K562 (cell line): ENCODE measurements around the gene CFL1. TPM values are rescaled to one million over a fixed set of nuclear protein-coding genes. Genes with fewer than 3 reads are reported as not detected.

Source experiments
- ATAC-seq: fragments of 200-7000 bp; cut with Tn5 transposase; 3 replicates; pipeline ENCODE4 v1.9.1; 2020; ENCODE audit warnings: moderate library complexity
- BruUV-seq: library from RNA; stranded (reverse); fragments of 400-500 nt; replicated peaks from 2 replicates; lab custom pipeline; 2021; lab: Mats Ljungman, UMichigan
- CTCF ChIA-PET: fragments of 300-600 bp; formaldehyde crosslinking; extraction: SDS; loops from one replicate; lab custom pipeline; 2021; ENCODE audit warnings: low intra/inter-chr PET ratio; lab: Yijun Ruan, JAX
- POLR2A ChIA-PET: fragments of 300-600, 350-650 bp; sonication (Branson Sonifier 250); formaldehyde crosslinking; extraction: SDS; loops from one replicate; lab custom pipeline; 2021; ENCODE audit warnings: antibody characterized with exemption, inconsistent platforms; lab: Yijun Ruan, JAX
- DNase-seq, 4 experiments: peaks; one replicate each; pipeline versions ENCODE4 v3.0.0 to v3.0.0-alpha.2; 2011 to 2018; ENCODE audit warnings: low spot score in 3 of 4, mixed read lengths in 3 of 4; ENCODE audit errors: extremely low read depth in 1 of 4
- FAIRE-seq: peaks from 2 replicates; lab custom pipeline; 2011; peaks lifted over from hg19 to GRCh38; lab: Jason Lieb, UNC
- H2AFZ ChIP-seq: 2 replicates; pipeline ENCODE4 v1.6.0; 2011; ENCODE audit warnings: low read depth, low read length, control low read depth, inconsistent platforms
- H3K27ac ChIP-seq: fragments of 200-600 bp; 3 replicates; pipeline ENCODE4 v1.8.0; 2011; ENCODE audit warnings: low read depth, mild to moderate bottlenecking, control low read depth, inconsistent platforms, low read length, moderate library complexity, mixed read lengths; ENCODE audit errors: extremely low read depth
- H3K27me3 ChIP-seq, 2 experiments: fragments of 300-600 bp in 1 of 2; 2 replicates in 1 of 2; 3 replicates in 1 of 2; pipeline versions ENCODE4 v1.6.0 to v1.8.0; 2011; ENCODE audit warnings: inconsistent platforms in 2 of 2, low read length in 2 of 2, mild to moderate bottlenecking in 1 of 2, mixed read lengths in 1 of 2, moderate library complexity in 1 of 2; ENCODE audit not compliant: control insufficient read depth in 2 of 2, insufficient read depth in 2 of 2
- H3K36me3 ChIP-seq: fragments of 300-600 bp; 3 replicates; pipeline ENCODE4 v1.8.0; 2011; ENCODE audit warnings: mild to moderate bottlenecking, low read length, inconsistent platforms; ENCODE audit not compliant: control insufficient read depth, insufficient read depth
- H3K4me1 ChIP-seq, 2 experiments: fragments of 200-600 bp in 1 of 2; replicated peaks in 1 of 2; 2 replicates in 1 of 2; 3 replicates in 1 of 2; pipeline versions ENCODE4 v1.5.1 to v1.8.0; 2011; ENCODE audit warnings: inconsistent platforms in 2 of 2, low read length in 2 of 2, mild to moderate bottlenecking in 1 of 2, mixed read lengths in 1 of 2, moderate library complexity in 1 of 2; ENCODE audit not compliant: control insufficient read depth in 2 of 2, insufficient read depth in 2 of 2
- H3K4me2 ChIP-seq: 2 replicates; pipeline ENCODE4 v1.6.1; 2011; ENCODE audit warnings: low read length, control low read depth, inconsistent platforms, mixed read lengths; ENCODE audit not compliant: insufficient read depth
- H3K4me3 ChIP-seq: fragments of 200-600 bp; sonication (generic), shearing (Covaris generic); 2 replicates; pipeline ENCODE4 v1.5.1; 2016; ENCODE audit warnings: control low read depth, inconsistent platforms
- H3K79me2 ChIP-seq: fragments of 200-600 bp; 3 replicates; pipeline ENCODE4 v1.8.0; 2011; ENCODE audit warnings: low read length, inconsistent platforms; ENCODE audit not compliant: control insufficient read depth, insufficient read depth
- H3K9ac ChIP-seq, 2 experiments: 2 replicates each; pipeline versions ENCODE4 v1.6.0 to v1.6.1; 2011; ENCODE audit warnings: low read depth in 2 of 2, low read length in 2 of 2, control low read depth in 1 of 2, inconsistent platforms in 1 of 2, mild to moderate bottlenecking in 1 of 2, mixed read lengths in 1 of 2; ENCODE audit not compliant: insufficient read depth in 1 of 2
- H3K9me1 ChIP-seq: one replicate; pipeline ENCODE4 v1.6.0; 2011; ENCODE audit warnings: inconsistent platforms, mild to moderate bottlenecking, low read length, moderate library complexity; ENCODE audit not compliant: control insufficient read depth, insufficient read depth
- H3K9me3 ChIP-seq: replicated peaks from 2 replicates; pipeline ENCODE4 v1.5.1; 2011; ENCODE audit warnings: low read depth, low read length, inconsistent platforms; ENCODE audit not compliant: control insufficient read depth, insufficient read depth
- H4K20me1 ChIP-seq: replicated peaks from 2 replicates; pipeline ENCODE4 v1.6.1; 2011; ENCODE audit warnings: low read length, inconsistent platforms, mixed read lengths; ENCODE audit not compliant: control insufficient read depth, insufficient read depth
- ARNT ChIP-seq, 2 experiments: fragments of 450-650 bp; IDR thresholded peaks; 2 replicates each; pipeline ENCODE4 v1.6.1; 2016; ENCODE audit warnings: mild to moderate bottlenecking in 1 of 2
- BCLAF1 ChIP-seq, 2 experiments: fragments of 450-650 bp in 1 of 2; IDR thresholded peaks; 2 replicates each; pipeline ENCODE4 v1.6.1; 2011 to 2017; ENCODE audit warnings: low read depth in 2 of 2, antibody characterized with exemption in 1 of 2, borderline replicate concordance in 1 of 2, low read length in 1 of 2, mild to moderate bottlenecking in 1 of 2, mixed read lengths in 1 of 2; ENCODE audit not compliant: control insufficient read depth in 1 of 2
- CXXC5 ChIP-seq: fragments of 250-450 bp; sonication (Bioruptor Pico); IDR thresholded peaks from 2 replicates; pipeline ENCODE4 v1.8.0; 2022; ENCODE audit warnings: inconsistent platforms, mild to moderate bottlenecking, moderate library complexity
- EWSR1 ChIP-seq: fragments of 450-650 bp; IDR thresholded peaks from 2 replicates; pipeline ENCODE4 v1.6.1; 2018; ENCODE audit warnings: borderline replicate concordance, mild to moderate bottlenecking, low read depth, moderate library complexity; ENCODE audit not compliant: partially characterized antibody
- KDM2B ChIP-seq: fragments of 250-450 bp; sonication (Bioruptor Pico); IDR thresholded peaks from 2 replicates; pipeline ENCODE4 v1.8.0; 2021; ENCODE audit warnings: mild to moderate bottlenecking, moderate library complexity
- PHB ChIP-seq: fragments of 250-450 bp; sonication (Bioruptor Pico); IDR thresholded peaks from 2 replicates; pipeline ENCODE4 v1.5.0; 2021
- SMC3 ChIP-seq: conservative IDR thresholded peaks from 2 replicates; pipeline ENCODE4 v1.6.1; 2011; ENCODE audit warnings: low read depth, low read length, improper control_type of control experiment; ENCODE audit not compliant: insufficient read depth
- SNIP1 ChIP-seq: fragments of 450-650 bp; IDR thresholded peaks from 2 replicates; pipeline ENCODE4 v1.7.1; 2017; ENCODE audit warnings: low read depth, mild to moderate bottlenecking
- SPI1 ChIP-seq: IDR thresholded peaks from 2 replicates; pipeline ENCODE4 v1.6.1; 2011; ENCODE audit warnings: low read depth, low read length, control low read depth, borderline replicate concordance
- U2AF2 ChIP-seq: fragments of 200-400 bp; formaldehyde crosslinking; optimal IDR thresholded peaks from 2 replicates; pipeline ENCODE3; 2017; ENCODE audit warnings: low read depth, mild to moderate bottlenecking, low read length
- ZBTB7A ChIP-seq: IDR thresholded peaks from 2 replicates; pipeline ENCODE4 v1.6.1; 2011; ENCODE audit warnings: low read depth, mild to moderate bottlenecking, low read length, moderate library complexity, borderline replicate concordance; ENCODE audit not compliant: control insufficient read depth
- ZNF436 ChIP-seq: fragments of 250-450, 450-650 bp; sonication (Bioruptor Pico); formaldehyde crosslinking; IDR thresholded peaks from 2 replicates; pipeline ENCODE4 v1.7.0; 2020; ENCODE audit warnings: mild to moderate bottlenecking
- ZNF696 ChIP-seq: fragments of 250-450 bp; sonication (Bioruptor Pico); conservative IDR thresholded peaks from 2 replicates; pipeline ENCODE4 v1.4.0; 2020; ENCODE audit warnings: mild to moderate bottlenecking, moderate library complexity
- WGBS: fragments of 100-300 bp; shearing (Covaris generic); methylation state at CpG from one replicate; pipeline ENCODE4 v1.1.6; 2016; ENCODE audit warnings: low coverage, mixed read lengths; ENCODE audit not compliant: insufficient coverage; ENCODE audit errors: missing lambda C conversion rate; 5-methylcytosine and 5-hydroxymethylcytosine counted together
- in situ Hi-C: fragments of 300-500 bp; cut with MboI; formaldehyde crosslinking; loops from 4 replicates; pipeline ENCODE4 v1.15.0; 2018; ENCODE audit warnings: inconsistent platforms, mixed read lengths
- intact Hi-C: fragments of 100-400 bp; cut with micrococcal nuclease; formaldehyde crosslinking; loops from 2 replicates; pipeline ENCODE4 v1.14.2; 2022
- polyA plus RNA-seq, 8 experiments: library from polyadenylated mRNA; depleted of rRNA in 4 of 8; stranded (reverse) in 5 of 8; unstranded in 3 of 8; fragments of >200 nt; fragmentation: Nextera tagmentation in 2 of 8; fragmentation: Illumina TruSeq in 1 of 8; extraction: Ambion mirVana in 2 of 8; extraction: Trizol in 1 of 8; gene quantifications; 2 replicates each; pipeline versions ENCODE4 v1.2.1 to v1.2.3, GENCODE V29; 2011 to 2014; ENCODE audit warnings: inconsistent platforms in 1 of 8, missing spikeins in 1 of 8
- total RNA-seq, 7 experiments: library from RNA; depleted of rRNA in 6 of 7; stranded (reverse); fragments of >200 nt in 6 of 7; fragmentation: Illumina TruSeq in 2 of 7; extraction: Trizol in 2 of 7; gene quantifications; 2 replicates each; pipeline versions ENCODE4 v1.2.1 to v1.2.3, GENCODE V29; 2011 to 2021; ENCODE audit warnings: low replicate concordance in 1 of 7

CFL1 gene
- total and polyA plus RNA-seq, 9 of the 15 experiments (the other 6 are each of a cell fraction or from before 2014, with no cell fraction given) = 105 to 1,101 (median 859) TPM

GRCh38 chr11:65885231-65885630 is 27.3 kb upstream of the CFL1 start:
- Histone ChIP-seq H4K20me1 (peaks cover 3% of the 10 kb centered on the region; the same call in 1 of the 2 replicates), H3K27me3 (no peaks in the 10 kb centered on the region), H3K4me1 (peaks cover 15 to 44% of the 10 kb centered on the region in 2 experiments)
- WGBS = 79% methylated on average over 5 of the region's 7 CpGs
- FAIRE-seq = no peak
- TF ChIP-seq ARNT (IDR thresholded peaks at IDR 0.05) (no peak), ZNF696 (no peak), CXXC5 (CRISPR knock-in tag) (no peak), PHB (no peak), SNIP1 (no peak), ZNF436 (no peak), SMC3 (no peak), EWSR1 (no peak), SPI1 (0 out of 2 replicates have a peak, but pooled peaks have one; percentile 4), ZBTB7A (0 out of 2 replicates have a peak, but pooled peaks have one; percentile 6), BCLAF1 (IDR thresholded peaks at IDR 0.05; ENCODE audit: borderline replicate concordance in 1 of 2, control insufficient read depth in 1 of 2, low read depth in 2 of 2, low read length in 1 of 2) (no peak), KDM2B (no peak), U2AF2 (no peak)
- TF ChIP-seq, all 486 proteins: peak for 2
- POLR2A ChIA-PET = interaction anchor here (0.6 to 14.4 kb wide), 15 partner anchors 8 to 186 kb away, joined by 3 to 147 read pairs (median 3); partner anchors contain the start of genes CFL1, FOSL1 and MUS81
- intact Hi-C loops = loop anchor here (5.0 kb wide), 2 partner anchors 103 to 173 kb away; partner anchors contain the start of genes AP5B1 and KAT5
- no TSS peak for BruUV-seq
- no peak for ATAC-seq
- peaks cover 17% of the 10 kb centered on the region for H3K79me2 ChIP-seq
- H2AFZ ChIP-seq = no peak overlapping the region
- DNase-seq = no peak
- H3K9ac ChIP-seq = no peak overlapping the region
- CTCF ChIA-PET = interaction anchor here (0.5 to 2.7 kb wide), 5 partner anchors 10 to 259 kb away, joined by 3 to 24 read pairs (median 4); partner anchors contain the start of gene MUS81
- H3K27ac ChIP-seq = no peak overlapping the region
- in situ Hi-C loops = no loop called here
- H3K4me3 ChIP-seq = no peak overlapping the region
- H3K9me3 ChIP-seq = no peaks in the 10 kb centered on the region
- H3K36me3 ChIP-seq = peaks cover 50% of the 10 kb centered on the region
- no peaks in the 10 kb centered on the region for H3K9me1 ChIP-seq
- no peak overlapping the region for H3K4me2 ChIP-seq
